Peyer's patch (tissue), 4 donors: ENCODE measurements around the gene CORO6. TPM values are rescaled to one million over a fixed set of nuclear protein-coding genes. Genes with fewer than 3 reads are reported as not detected.

Source experiments
- DNase-seq, 3 donors: peaks; one replicate each; pipeline ENCODE4 v3.0.0-alpha.2; 2017 to 2019
- H3K27ac ChIP-seq, 4 donors: fragments of 200-600 bp; sonication (generic); one replicate each; pipeline ENCODE4 v1.5.1; 2016 to 2019
- H3K27me3 ChIP-seq, 2 donors: fragments of 200-600 bp; sonication (generic); one replicate each; pipeline ENCODE4 v1.5.1; 2019
- H3K36me3 ChIP-seq, 3 donors: fragments of 200-600 bp; sonication (generic); one replicate each; pipeline ENCODE4 v1.5.1; 2016 to 2019
- H3K4me1 ChIP-seq, 4 donors: fragments of 200-600 bp; sonication (generic); one replicate each; pipeline ENCODE4 v1.5.1; 2016 to 2019
- H3K4me3 ChIP-seq, 4 donors: fragments of 200-600 bp; sonication (generic); 1 replicate in 3 of 4; 2 replicates in 1 of 4; pipeline ENCODE4 v1.5.1; 2016 to 2019; ENCODE audit warnings: mild to moderate bottlenecking in 1 of 4
- H3K9me3 ChIP-seq, 4 donors: fragments of 200-600 bp; sonication (generic); one replicate each; pipeline ENCODE4 v1.5.1; 2016 to 2019; ENCODE audit warnings: mild to moderate bottlenecking in 1 of 4
- POLR2A ChIP-seq, 2 donors: fragments of 450-650 bp; IDR thresholded peaks; one replicate each; pipeline ENCODE4 v1.5.1; 2017; ENCODE audit warnings: antibody characterized with exemption in 2 of 2, mild to moderate bottlenecking in 2 of 2, moderate library complexity in 2 of 2
- total RNA-seq, 4 donors: library from RNA; depleted of rRNA; stranded (reverse); fragments of >200 nt; gene quantifications; one replicate each; pipeline ENCODE4 v1.1.0, GENCODE V29; 2016
- TF ChIP-seq, protein P1 (sequence below), 6 experiments: fragments of 450-650 bp in 4 of 6; fragments of 200-600 bp in 2 of 6; sonication (generic) in 1 of 6; IDR thresholded peaks; one replicate each; pipeline ENCODE4 v1.5.1; 2017 to 2019; ENCODE audit warnings: antibody characterized with exemption in 6 of 6, mild to moderate bottlenecking in 3 of 6, moderate library complexity in 1 of 6

The CORO6 gene
- total RNA-seq, 4 donors from 2014 or later = 4.0 to 28.9 (median 19.9) TPM

DNA sequence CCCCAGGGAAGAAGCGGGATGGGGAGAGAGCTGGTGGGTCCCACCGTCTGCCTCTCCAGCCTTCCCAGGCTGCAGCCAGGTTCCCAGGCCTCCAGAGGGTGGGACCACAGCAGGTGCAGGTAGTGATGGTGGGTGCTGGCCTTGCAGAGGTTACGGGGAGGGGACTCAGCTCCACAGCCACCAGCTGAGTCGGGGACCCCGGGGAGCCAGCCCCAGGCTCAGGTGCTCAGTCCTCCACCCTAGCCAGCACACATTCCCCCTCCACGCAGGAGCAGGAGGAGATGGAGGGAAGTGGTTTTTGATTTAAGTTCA is 49.2 kb downstream of the CORO6 start:
- Histone ChIP-seq H3K4me3 (no peak overlapping the region), H3K36me3 (peaks cover 0 to 48% (median 0%) of the 10 kb centered on the region in 3 donors), H3K9me3 (no peaks in the 10 kb centered on the region), H3K27ac (no peak overlapping the region), H3K4me1 (peaks cover 3 to 46% (median 16%) of the 10 kb centered on the region in 4 donors), H3K27me3 (no peaks in the 10 kb centered on the region)
- TF ChIP-seq, protein P1, sequence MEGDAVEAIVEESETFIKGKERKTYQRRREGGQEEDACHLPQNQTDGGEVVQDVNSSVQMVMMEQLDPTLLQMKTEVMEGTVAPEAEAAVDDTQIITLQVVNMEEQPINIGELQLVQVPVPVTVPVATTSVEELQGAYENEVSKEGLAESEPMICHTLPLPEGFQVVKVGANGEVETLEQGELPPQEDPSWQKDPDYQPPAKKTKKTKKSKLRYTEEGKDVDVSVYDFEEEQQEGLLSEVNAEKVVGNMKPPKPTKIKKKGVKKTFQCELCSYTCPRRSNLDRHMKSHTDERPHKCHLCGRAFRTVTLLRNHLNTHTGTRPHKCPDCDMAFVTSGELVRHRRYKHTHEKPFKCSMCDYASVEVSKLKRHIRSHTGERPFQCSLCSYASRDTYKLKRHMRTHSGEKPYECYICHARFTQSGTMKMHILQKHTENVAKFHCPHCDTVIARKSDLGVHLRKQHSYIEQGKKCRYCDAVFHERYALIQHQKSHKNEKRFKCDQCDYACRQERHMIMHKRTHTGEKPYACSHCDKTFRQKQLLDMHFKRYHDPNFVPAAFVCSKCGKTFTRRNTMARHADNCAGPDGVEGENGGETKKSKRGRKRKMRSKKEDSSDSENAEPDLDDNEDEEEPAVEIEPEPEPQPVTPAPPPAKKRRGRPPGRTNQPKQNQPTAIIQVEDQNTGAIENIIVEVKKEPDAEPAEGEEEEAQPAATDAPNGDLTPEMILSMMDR (IDR thresholded peaks at IDR 0.05) = no peak
- TF ChIP-seq POLR2A (IDR thresholded peaks at IDR 0.05) = no peak
- peak in 2 of 3 donors; percentile 42 to 45 for DNase-seq

DNA sequence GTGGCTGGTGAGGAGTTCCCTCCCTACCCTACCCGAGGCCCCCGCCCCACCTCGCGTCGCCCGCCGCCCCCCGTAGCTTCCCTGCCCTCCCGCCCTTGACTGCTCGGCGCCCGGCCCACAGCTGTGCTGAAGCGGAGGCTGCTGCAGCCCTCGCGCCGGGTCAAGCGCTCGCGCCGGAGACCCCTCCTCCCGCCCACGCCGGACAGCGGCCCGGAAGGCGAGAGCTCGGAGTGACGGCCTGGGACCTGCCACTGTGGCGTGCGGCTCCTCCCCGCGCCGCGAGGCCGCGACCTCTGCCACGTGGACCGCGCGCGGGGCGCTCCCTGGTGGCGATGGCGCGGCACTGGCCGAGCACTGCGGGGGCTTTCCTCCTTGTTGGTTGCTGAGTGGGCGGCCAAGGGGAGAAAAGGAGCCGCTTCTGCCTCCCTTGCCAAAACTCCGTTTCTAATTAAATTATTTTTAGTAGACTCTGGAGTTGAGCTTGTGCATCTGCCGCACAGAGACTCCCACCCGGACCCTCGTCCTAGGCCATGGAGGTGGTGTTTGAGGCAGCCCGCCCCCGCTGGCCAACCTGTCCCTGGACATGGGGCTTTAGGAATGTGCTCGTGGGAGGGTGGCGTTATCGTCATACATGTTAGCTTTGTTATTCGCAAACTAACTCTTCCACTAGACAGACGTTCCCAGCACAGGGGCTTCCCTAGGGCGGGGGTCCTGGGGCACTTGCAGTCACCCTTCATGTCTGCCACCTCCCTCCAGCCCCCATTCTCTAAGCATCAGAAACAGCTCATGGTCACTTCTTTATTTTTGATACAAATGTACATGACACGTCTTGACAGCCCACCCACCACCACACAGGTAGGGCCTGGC is 49.8 kb downstream of the CORO6 start:
- Histone ChIP-seq H3K27me3 (no peaks in the 10 kb centered on the region), H3K9me3 (no peaks in the 10 kb centered on the region), H3K27ac (peak overlapping the region in 2 of 4 donors; percentile 48 to 71), H3K36me3 (peaks cover 0 to 42% (median 0%) of the 10 kb centered on the region in 3 donors), H3K4me1 (peaks cover 3 to 46% (median 16%) of the 10 kb centered on the region in 4 donors), H3K4me3 (peak overlapping the region; percentile 23 to 43 (median 41))
- DNase-seq = peak; percentile 63 to 81 (median 67)
- no peak for TF ChIP-seq POLR2A (IDR thresholded peaks at IDR 0.05)
- TF ChIP-seq, protein P1 (IDR thresholded peaks at IDR 0.05) = peak; percentile 60 to 79 (median 64)

DNA sequence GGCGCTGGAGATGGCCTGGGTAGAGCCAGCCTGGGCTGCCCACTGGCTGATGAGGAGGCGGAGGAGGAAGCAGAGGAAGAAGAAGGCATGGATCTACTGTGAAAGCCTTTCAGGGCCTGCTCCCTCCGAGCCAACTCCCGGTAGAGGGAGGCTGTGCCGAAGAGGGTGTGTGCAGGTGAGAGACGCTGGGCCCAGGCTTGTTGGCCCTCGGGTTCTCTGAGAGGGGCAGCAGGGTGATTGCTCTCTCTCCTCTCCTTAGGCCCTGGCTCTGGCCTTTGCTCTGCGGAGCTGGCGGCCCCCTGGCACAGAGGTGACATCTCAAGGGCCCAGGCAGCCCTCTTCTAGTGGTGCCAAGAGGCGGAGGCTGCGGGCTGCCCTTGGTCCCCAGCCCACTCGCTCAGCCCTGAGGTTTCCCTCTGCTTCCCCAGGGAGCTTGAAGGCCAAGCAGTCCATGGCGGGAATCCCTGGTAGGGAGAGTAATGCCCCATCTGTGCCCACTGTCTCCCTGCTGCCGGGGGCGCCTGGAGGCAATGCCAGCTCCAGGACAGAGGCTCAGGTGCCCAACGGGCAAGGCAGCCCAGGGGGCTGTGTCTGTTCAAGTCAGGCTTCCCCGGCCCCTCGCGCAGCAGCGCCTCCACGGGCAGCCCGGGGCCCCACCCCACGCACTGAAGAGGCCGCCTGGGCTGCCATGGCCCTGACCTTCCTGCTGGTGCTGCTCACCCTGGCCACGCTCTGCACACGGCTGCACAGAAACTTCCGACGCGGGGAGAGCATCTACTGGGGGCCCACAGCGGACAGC is 50.6 kb downstream of the CORO6 start:
- Histone ChIP-seq H3K27ac (peak overlapping the region in 2 of 4 donors; percentile 48 to 71), H3K4me3 (peak overlapping the region; percentile 23 to 43 (median 41)), H3K36me3 (peaks cover 0 to 35% (median 0%) of the 10 kb centered on the region in 3 donors), H3K27me3 (no peaks in the 10 kb centered on the region), H3K4me1 (peaks cover 3 to 46% (median 16%) of the 10 kb centered on the region in 4 donors), H3K9me3 (no peaks in the 10 kb centered on the region)
- TF ChIP-seq, protein P1 (IDR thresholded peaks at IDR 0.05) = no peak
- TF ChIP-seq POLR2A (IDR thresholded peaks at IDR 0.05) = no peak
- DNase-seq = peak; percentile 15 to 49 (median 49)

DNA sequence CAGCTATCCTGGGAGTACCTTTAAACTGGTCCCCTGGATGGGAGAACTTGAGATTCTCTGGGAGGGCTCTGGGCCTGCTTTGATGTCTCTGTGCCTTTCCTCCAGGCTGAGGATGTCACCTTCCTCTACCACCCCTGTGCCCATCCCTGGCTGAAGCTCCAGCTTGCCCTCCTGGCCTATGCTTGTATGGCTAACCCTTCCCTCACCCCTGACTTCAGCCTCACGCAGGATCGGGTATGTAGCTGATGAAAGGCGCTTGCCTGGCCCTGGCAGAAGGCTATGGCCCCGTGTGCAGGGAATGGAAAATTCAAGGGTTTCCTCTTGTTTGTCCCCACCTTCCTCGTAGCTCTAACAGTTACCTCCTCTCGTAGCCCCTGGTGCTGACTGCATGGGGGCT is 51.2 kb downstream of the CORO6 start:
- H3K9me3 ChIP-seq = no peaks in the 10 kb centered on the region
- peak; percentile 9 to 40 (median 32) for DNase-seq
- no peaks in the 10 kb centered on the region for H3K27me3 ChIP-seq
- H3K4me3 ChIP-seq = no peak overlapping the region
- H3K4me1 ChIP-seq = peaks cover 3 to 46% (median 16%) of the 10 kb centered on the region in 4 donors
- peak overlapping the region in 1 of 4 donors; percentile 71 for H3K27ac ChIP-seq
- TF ChIP-seq, protein P1 (IDR thresholded peaks at IDR 0.05) = no peak
- no peak for TF ChIP-seq POLR2A (IDR thresholded peaks at IDR 0.05)
- H3K36me3 ChIP-seq = peaks cover 0 to 29% (median 0%) of the 10 kb centered on the region in 3 donors

DNA sequence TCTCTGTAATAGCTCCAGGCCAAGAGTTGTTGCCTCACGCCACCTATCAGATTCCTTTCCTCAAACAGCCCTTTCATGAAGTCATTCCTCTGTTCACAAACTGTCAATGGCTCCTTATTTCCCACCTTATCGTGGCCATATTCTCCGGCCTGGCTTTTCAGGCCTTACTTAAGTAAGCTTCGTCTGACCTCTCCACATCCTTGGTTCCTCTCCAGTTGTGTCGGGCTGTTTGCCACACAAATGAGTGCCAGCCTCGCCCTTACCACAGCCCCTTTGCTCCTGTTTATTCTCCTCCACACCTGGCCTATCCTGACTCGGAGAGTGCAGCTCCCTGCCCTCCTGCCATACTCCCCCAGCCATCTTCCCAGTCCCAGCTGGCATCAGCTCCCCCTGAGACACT is 52.2 kb downstream of the CORO6 start:
- Histone ChIP-seq H3K36me3 (peaks cover 0 to 19% (median 0%) of the 10 kb centered on the region in 3 donors), H3K9me3 (no peaks in the 10 kb centered on the region), H3K27me3 (no peaks in the 10 kb centered on the region), H3K27ac (no peak overlapping the region), H3K4me1 (peaks cover 3 to 50% (median 15%) of the 10 kb centered on the region in 4 donors), H3K4me3 (no peak overlapping the region)
- TF ChIP-seq, protein P1 (IDR thresholded peaks at IDR 0.05) = no peak
- no peak for TF ChIP-seq POLR2A (IDR thresholded peaks at IDR 0.05)
- peak; percentile 14 to 43 (median 39) for DNase-seq
